Measurements from ENCODE around the gene METTL21A.
"Not testable (repeated sequence)": the region's sequence is repeated elsewhere in the genome, so short reads cannot be mapped to it uniquely, and the experiment has no call there.

METTL21A gene

GRCh38 chr2:207639288-207639687 lies 14.1 kb upstream of the METTL21A start:
- in situ Hi-C loops (cut with MboI; ENCODE audit: low sequenced_read_pairs) = not testable (repeated sequence)

GRCh38 chr2:207635468-207636200 lies 10.4 kb upstream of the METTL21A start:
- in situ Hi-C loops (cut with MboI; ENCODE audit: low sequenced_read_pairs) = no loop called here
- H3K4me1 ChIP-seq = peaks cover 3% of the 10 kb centered on the region; the same call in 1 of the 2 replicates
- no peak for DNase-seq (ENCODE audit: low spot score in 2 of 2)

More at GRCh38 chr2:207639288-207639687, 14.1 kb upstream of the METTL21A start:
- not testable (repeated sequence) for DNase-seq (ENCODE audit: low spot score in 2 of 2); H3K4me3 ChIP-seq; H3K36me3 ChIP-seq (replicated peaks); H3K9me3 ChIP-seq; H3K27me3 ChIP-seq (ENCODE audit: low read depth); H3K4me1 ChIP-seq

GRCh38 chr2:207633686-207634085 lies 8.5 kb upstream of the METTL21A start:
- DNase-seq (ENCODE audit: low spot score in 2 of 2) = no peak
- no peaks in the 10 kb centered on the region for H3K27me3 ChIP-seq (ENCODE audit: low read depth)
- no peak overlapping the region for H3K4me3 ChIP-seq
- in situ Hi-C loops (cut with MboI; ENCODE audit: low sequenced_read_pairs) = no loop called here
- peaks cover 3% of the 10 kb centered on the region; the same call in 1 of the 2 replicates for H3K4me1 ChIP-seq
- H3K9me3 ChIP-seq = no peaks in the 10 kb centered on the region
- no peaks in the 10 kb centered on the region for H3K36me3 ChIP-seq (replicated peaks)

More at GRCh38 chr2:207635468-207636200, 10.4 kb upstream of the METTL21A start:
- Histone ChIP-seq H3K36me3 (replicated peaks) (no peaks in the 10 kb centered on the region), H3K27me3 (ENCODE audit: low read depth) (no peaks in the 10 kb centered on the region), H3K9me3 (peaks cover 5% of the 10 kb centered on the region), H3K4me3 (no peak overlapping the region)

DNA sequence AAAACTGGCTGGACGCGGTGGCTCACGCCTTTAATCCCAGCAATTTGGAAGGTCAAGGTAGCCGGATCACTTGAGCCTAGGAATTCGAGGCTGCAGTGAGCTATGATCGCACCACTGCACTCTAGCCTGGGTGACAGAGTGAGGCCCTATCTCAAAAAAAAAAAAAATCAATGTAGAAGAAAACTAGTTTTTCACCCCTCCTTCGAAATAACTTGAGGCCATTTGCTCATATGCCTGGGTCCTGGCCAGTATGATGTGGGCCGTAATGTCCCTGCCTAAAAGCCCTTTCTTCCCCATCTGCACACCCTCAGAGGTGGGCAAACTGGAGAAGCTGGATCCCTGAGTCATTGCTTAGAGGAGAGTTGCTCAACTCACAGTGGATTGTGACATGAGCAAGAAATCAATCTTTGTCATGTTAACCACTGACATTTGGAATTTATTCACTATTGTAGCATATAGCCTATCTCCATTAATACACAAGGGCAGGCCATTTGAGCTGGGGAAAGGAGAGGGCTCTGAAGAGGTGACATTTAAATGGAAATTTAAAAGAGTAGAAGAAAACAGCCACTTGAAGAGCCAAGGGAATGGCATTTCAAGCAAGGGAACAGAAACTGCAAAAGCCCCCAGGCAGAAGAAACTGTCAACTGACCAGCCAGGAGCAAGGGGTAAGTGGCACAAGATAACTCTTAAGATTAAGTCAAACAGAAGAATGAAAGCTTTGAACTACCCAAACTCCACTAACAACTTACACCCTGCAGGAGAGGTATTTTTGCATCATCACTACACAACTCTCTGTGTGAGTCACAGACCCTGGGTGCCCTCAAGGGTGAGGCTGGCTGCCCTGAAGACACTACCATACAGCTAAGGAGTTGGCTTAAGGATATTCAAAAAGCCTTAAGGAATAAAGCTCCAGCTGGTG lies 7.6 kb upstream of the METTL21A start:
- H3K4me1 ChIP-seq = peaks cover 3% of the 10 kb centered on the region; the same call in 1 of the 2 replicates
- H3K36me3 ChIP-seq (replicated peaks) = no peaks in the 10 kb centered on the region
- peak in 1 of 2 experiments; percentile 7 for DNase-seq (ENCODE audit: low spot score in 2 of 2)
- H3K9me3 ChIP-seq = no peaks in the 10 kb centered on the region
- no peaks in the 10 kb centered on the region for H3K27me3 ChIP-seq (ENCODE audit: low read depth)
- H3K4me3 ChIP-seq = no peak overlapping the region
- in situ Hi-C loops (cut with MboI; ENCODE audit: low sequenced_read_pairs) = no loop called here

- Histone ChIP-seq H3K9me3 (no peaks in the 10 kb centered on the region), H3K4me3 (no peak overlapping the region), H3K4me1 (peaks cover 7% of the 10 kb centered on the region; the same call in 1 of the 2 replicates), H3K27me3 (ENCODE audit: low read depth) (no peaks in the 10 kb centered on the region), H3K36me3 (replicated peaks) (no peaks in the 10 kb centered on the region)
- in situ Hi-C loops (cut with MboI; ENCODE audit: low sequenced_read_pairs) = no loop called here
- DNase-seq (ENCODE audit: low spot score in 2 of 2) = no peak
Observed at GRCh38 chr2:207630491-207630890, 5.3 kb upstream of the METTL21A start.

DNA sequence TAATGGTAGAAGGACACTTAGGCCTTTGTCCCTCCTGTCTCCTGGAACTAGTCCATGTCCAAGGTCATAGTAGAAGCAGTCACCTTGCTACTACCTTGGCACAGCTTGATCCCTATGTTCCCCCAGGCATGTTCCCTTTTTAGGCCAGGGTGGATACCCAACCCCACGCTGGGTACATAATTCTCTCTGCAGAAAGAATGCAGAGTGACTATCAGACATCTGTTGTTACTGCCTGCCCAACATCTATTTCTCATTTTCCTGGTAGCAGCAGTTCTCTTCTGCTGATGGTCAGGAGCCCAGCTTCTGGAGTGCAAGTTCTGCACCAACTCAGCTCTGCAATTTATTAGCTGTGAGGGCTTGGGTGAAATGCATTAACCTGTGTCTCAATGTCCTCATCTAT lies 4.4 kb upstream of the METTL21A start:
- H3K4me3 ChIP-seq = no peak overlapping the region
- peaks cover 7% of the 10 kb centered on the region; the same call in 1 of the 2 replicates for H3K4me1 ChIP-seq
- DNase-seq (ENCODE audit: low spot score in 2 of 2) = no peak
- in situ Hi-C loops (cut with MboI; ENCODE audit: low sequenced_read_pairs) = no loop called here
- H3K36me3 ChIP-seq (replicated peaks) = no peaks in the 10 kb centered on the region
- no peaks in the 10 kb centered on the region for H3K9me3 ChIP-seq
- H3K27me3 ChIP-seq (ENCODE audit: low read depth) = no peaks in the 10 kb centered on the region

DNA sequence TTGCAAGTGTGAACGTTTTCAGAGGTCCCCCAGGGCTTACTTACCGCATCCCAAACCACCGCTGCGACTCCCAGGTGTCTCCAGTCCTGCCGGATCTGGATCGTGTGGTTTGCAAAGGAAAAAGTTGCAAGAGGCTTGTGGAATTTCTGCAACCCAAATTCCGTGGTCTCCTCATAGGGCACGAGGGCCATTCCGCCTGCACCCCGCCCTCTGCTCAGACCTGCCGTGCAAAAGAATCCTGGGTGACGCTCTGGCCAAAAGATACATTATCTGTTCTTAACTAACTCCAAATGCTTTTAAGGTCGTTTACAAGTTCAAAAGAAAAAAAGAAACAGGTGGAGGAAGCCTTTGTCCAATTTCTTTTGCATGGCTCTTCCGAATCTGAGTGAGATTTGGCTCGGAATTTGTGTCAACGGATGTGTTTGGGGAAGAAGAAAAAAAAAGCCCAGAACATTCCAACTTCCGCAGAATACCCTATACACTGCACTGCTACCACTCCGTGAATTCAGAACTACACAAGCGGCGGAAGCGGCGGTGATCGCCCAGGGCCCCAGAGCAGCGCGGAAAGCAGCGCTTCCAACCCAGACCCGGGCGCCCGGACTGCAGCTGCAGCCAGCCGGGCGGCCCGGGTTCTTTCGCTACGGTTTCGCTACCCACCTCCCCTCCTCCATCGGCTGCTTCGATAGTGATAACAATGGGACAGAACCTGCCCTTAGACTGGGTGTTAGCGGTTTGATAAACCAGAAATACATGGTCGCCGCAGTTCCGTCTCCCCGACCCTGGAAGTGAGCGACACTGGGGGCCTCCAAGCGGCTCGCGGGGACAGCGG lies 795 bp downstream of the METTL21A start:
- peak overlapping the region; percentile 93 for H3K4me3 ChIP-seq
- no peaks in the 10 kb centered on the region for H3K27me3 ChIP-seq (ENCODE audit: low read depth)
- peaks cover 33% of the 10 kb centered on the region for H3K36me3 ChIP-seq (replicated peaks)
- H3K4me1 ChIP-seq = peaks cover 7% of the 10 kb centered on the region; the same call in 1 of the 2 replicates
- H3K9me3 ChIP-seq = no peaks in the 10 kb centered on the region
- peak; percentile 24 to 73 for DNase-seq (ENCODE audit: low spot score in 2 of 2)
- in situ Hi-C loops (cut with MboI; ENCODE audit: low sequenced_read_pairs) = no loop called here

DNA sequence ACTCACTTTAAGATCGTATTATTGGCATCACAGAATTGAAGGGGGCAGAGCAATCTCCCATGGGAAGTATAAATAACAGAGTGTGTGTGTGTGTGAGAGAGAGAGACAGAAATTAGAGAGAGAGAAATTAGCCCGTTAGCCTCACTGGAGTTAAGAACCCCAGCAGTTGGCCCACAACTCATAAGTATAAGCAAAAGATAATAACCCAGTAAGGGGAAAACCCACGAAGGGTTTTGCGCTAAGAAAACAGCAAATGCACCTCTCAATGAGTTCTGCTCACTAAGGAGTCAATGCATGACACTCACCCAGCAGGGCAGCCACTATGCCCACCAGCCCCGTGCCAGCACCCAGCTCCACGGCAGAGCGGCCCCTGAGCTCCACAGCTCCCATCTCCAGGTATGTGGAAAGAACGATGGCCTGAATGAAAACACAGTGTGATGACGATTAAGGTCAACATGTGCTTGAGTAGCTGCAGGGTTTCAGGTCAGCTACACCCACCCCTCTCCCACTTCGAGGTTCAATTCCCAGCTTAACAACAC lies 3.6 kb downstream of the METTL21A start:
- Histone ChIP-seq H3K36me3 (replicated peaks) (peaks cover 53% of the 10 kb centered on the region), H3K27me3 (ENCODE audit: low read depth) (no peaks in the 10 kb centered on the region), H3K9me3 (no peaks in the 10 kb centered on the region), H3K4me1 (peaks cover 7% of the 10 kb centered on the region; the same call in 1 of the 2 replicates), H3K4me3 (no peak overlapping the region)
- DNase-seq (ENCODE audit: low spot score in 2 of 2) = no peak
- in situ Hi-C loops (cut with MboI; ENCODE audit: low sequenced_read_pairs) = no loop called here

- peaks cover 57% of the 10 kb centered on the region for H3K36me3 ChIP-seq (replicated peaks)
- no peaks in the 10 kb centered on the region for H3K27me3 ChIP-seq (ENCODE audit: low read depth)
- H3K4me3 ChIP-seq = no peak overlapping the region
- no peaks in the 10 kb centered on the region for H3K9me3 ChIP-seq
- peaks cover 3% of the 10 kb centered on the region; the same call in 1 of the 2 replicates for H3K4me1 ChIP-seq
- no peak for DNase-seq (ENCODE audit: low spot score in 2 of 2)
- in situ Hi-C loops (cut with MboI; ENCODE audit: low sequenced_read_pairs) = no loop called here
Observed at GRCh38 chr2:207619764-207620203, 5.4 kb downstream of the METTL21A start.

- no peaks in the 10 kb centered on the region for H3K4me1 ChIP-seq
- in situ Hi-C loops (cut with MboI; ENCODE audit: low sequenced_read_pairs) = no loop called here
- peaks cover 62% of the 10 kb centered on the region for H3K36me3 ChIP-seq (replicated peaks)
- DNase-seq (ENCODE audit: low spot score in 2 of 2) = no peak
- no peak overlapping the region for H3K4me3 ChIP-seq
- no peaks in the 10 kb centered on the region for H3K9me3 ChIP-seq
- no peaks in the 10 kb centered on the region for H3K27me3 ChIP-seq (ENCODE audit: low read depth)
Observed at GRCh38 chr2:207617011-207617671, 8.1 kb downstream of the METTL21A start.

DNA sequence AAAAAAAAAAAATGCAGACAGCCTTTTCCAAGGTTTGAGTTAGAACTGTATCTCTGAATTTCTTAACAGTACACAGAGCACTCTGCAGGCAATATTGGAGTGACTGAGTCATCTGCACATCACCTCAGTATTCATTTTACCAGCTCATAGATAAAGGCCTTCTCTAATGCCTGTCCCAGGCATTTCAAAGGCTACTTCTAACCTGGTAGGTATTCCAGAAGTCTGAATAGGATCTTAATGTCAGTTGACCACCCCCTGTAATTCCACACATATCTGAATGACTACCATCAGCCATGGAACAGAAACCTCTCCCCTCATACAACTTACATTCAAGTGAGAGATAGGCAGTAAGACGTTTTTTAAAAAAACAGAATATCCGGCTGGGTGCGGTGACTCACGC lies 9.0 kb downstream of the METTL21A start:
- no peaks in the 10 kb centered on the region for H3K27me3 ChIP-seq (ENCODE audit: low read depth)
- in situ Hi-C loops (cut with MboI; ENCODE audit: low sequenced_read_pairs) = no loop called here
- DNase-seq (ENCODE audit: low spot score in 2 of 2) = no peak

DNA sequence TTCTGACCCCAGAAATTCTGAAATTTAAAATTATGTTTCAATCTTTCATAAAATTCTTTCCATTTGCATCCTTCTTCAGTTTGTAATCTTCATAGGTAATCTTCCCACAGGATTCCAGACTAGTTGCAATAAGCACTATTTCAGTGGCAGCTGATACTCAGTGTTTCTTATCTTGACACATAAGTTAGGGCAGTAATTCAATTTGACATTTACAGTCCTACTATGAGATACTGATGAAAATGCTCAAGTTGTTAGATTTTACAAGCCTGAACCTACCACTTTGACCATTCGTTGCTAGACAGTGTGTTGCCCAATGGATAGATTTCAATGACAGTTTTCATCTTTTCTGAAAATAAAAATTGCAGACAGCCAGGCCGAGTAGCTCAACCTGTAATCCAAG lies 10.4 kb downstream of the METTL21A start:
- peaks cover 45% of the 10 kb centered on the region for H3K36me3 ChIP-seq (replicated peaks)
- no peaks in the 10 kb centered on the region for H3K4me1 ChIP-seq
- in situ Hi-C loops (cut with MboI; ENCODE audit: low sequenced_read_pairs) = no loop called here
- no peaks in the 10 kb centered on the region for H3K27me3 ChIP-seq (ENCODE audit: low read depth)
- DNase-seq (ENCODE audit: low spot score in 2 of 2) = no peak
- H3K9me3 ChIP-seq = no peaks in the 10 kb centered on the region
- H3K4me3 ChIP-seq = no peak overlapping the region

More for the DNA sequence above, 9.0 kb downstream of the METTL21A start:
- H3K4me1 ChIP-seq = no peaks in the 10 kb centered on the region
- no peak overlapping the region for H3K4me3 ChIP-seq
- no peaks in the 10 kb centered on the region for H3K9me3 ChIP-seq
- H3K36me3 ChIP-seq (replicated peaks) = peaks cover 55% of the 10 kb centered on the region
